HG03060 (cell line): ENCODE results near the gene OR2AG1.
"Not testable (repeated sequence)": the region's sequence is repeated elsewhere in the genome, so short reads cannot be mapped to it uniquely, and the experiment has no call there.

Source experiments
- ATAC-seq: cut with Tn5 transposase; IDR thresholded peaks from one replicate; pipeline ENCODE4 v1.9.1; 2021; ENCODE audit warnings: low read depth, moderate number of reproducible peaks; ENCODE audit not compliant: unreplicated experiment

The OR2AG1 gene

GRCh38 chr11:6780829-6781228, 2.0 kb upstream of the OR2AG1 start:
- ATAC-seq = no peak

DNA sequence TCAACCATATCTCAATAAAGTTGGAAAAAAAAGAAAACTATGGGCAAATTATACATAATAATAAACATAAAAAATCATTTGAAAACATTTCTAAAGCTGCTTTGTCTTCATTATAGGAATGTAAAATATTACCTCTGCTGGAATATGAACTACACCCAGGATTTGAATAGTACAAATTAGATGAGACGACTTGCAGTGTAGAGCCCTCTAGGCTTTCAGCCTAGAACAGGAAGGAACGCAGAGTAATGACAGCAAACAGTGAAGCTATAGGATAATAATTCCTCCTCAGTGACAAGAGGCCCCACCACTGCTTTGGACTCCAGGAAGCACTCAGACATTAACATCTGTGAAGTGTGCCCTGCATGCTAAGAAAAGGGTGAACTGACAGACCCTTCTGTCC, 7.7 kb downstream of the OR2AG1 start:
- ATAC-seq = no peak

DNA sequence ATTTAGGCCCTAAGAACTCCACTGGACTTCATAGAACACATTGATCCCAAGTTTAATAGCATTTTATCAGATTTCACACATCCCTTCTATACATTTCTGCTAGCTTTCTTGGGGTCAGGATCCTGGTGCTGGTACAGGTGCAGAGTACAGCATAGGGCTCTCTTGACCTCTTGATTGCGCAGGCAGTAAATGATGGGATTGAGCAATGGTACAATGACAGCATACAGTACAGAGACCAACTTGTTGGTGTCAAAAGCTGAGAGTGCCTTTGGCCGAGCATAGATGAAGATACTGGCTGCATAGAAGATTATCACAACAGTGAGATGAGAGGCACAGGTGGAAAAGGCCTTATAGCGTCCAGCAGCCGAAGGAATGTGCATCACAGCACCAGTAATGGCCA, 11.8 kb downstream of the OR2AG1 start:
- ATAC-seq = no peak

- no peak for ATAC-seq
Observed at GRCh38 chr11:6799402-6799801, 16.6 kb downstream of the OR2AG1 start, which contains the start of gene OR6A2. OR6A2 (minus strand) TSS chr11:6799689; CDS start chr11:6795708, 3,981 bp downstream.

- not testable (repeated sequence) for ATAC-seq
Observed at GRCh38 chr11:6801075-6801474, 18.3 kb downstream of the OR2AG1 start.

GRCh38 chr11:6812390-6813005, 29.7 kb downstream of the OR2AG1 start:
- peak; percentile 63 for ATAC-seq

- ATAC-seq = no peak
Observed at GRCh38 chr11:6813656-6814055, 30.8 kb downstream of the OR2AG1 start.

DNA sequence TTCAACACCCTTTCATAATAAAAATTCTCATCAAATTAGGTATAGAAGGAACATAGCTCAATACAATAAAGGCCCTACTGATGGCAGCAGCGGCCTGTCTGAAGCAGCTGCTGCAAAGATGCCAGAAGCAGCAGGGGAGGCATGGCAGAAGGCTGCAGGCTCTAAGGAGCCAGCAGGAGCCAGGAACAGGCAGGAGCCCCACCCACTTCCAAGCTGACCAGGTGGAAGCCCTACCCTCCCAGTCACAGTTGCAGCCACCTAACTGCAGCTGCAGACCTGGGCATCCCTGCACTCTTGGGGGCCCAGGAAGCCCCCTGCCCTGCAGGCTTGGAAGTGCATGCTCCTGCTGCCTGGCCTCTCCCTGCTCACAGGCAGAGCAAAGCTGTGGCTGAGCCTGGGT, 34.9 kb downstream of the OR2AG1 start:
- ATAC-seq = no peak

- no peak for ATAC-seq
Observed at GRCh38 chr11:6818967-6819366, 36.1 kb downstream of the OR2AG1 start.

DNA sequence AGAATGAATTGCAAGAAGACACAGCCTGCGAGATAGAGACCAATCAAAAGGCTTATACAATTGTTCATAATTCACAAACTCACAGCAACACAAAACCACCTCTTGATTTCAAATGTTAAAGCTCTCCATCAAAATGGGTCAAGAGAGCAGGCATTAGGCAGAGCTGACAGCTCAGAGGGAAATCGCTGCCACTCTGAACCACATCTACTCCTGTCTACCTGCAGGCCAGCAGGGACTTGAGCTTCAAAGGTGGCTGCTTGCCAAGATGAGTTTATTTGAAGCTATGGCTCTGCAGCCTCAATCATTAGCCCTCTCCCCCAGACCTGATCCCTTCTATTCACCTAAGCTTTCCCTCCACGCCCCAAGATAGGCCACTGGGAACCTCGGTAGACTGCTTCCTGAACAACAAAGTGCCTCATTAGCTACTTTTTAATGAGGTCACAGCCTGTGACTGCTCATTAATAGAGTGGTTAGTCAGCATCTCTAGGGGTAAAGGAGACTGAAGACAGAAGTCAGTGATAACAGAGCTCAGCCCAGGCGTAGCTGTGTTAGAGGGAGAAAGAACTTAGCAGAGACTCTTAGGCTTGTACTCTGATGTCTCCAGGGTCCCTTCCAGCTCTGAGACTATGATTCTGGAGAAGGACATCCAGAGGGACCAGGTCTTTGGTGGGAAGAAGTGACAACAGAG, 41.5 kb downstream of the OR2AG1 start:
- no peak for ATAC-seq

DNA sequence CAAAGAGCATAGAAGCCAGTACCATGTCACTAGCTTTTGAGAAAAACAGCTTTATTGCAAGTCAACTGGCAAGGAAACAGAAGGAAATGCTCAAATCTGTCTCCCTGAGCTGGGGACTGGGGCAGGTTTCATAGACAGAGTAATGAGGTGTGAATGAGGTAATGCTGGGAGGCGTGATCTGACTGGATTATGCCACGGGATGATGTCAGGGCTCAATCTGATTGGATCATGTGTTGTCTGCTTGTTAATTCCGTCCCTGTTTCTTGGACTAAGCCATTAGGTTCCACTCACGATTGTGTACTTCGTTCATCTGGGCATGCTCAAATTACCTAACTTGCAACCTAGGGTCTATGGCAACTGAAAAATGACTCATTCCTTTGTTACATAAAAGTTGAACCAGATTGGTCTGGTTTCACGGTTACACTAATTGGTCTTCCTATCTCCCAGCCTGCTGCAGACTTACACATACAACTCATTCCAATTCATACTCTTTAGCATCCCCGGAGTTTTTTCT, 42.5 kb downstream of the OR2AG1 start:
- no peak for ATAC-seq

- no peak for ATAC-seq
Observed at GRCh38 chr11:6828103-6828502, 45.3 kb downstream of the OR2AG1 start.

DNA sequence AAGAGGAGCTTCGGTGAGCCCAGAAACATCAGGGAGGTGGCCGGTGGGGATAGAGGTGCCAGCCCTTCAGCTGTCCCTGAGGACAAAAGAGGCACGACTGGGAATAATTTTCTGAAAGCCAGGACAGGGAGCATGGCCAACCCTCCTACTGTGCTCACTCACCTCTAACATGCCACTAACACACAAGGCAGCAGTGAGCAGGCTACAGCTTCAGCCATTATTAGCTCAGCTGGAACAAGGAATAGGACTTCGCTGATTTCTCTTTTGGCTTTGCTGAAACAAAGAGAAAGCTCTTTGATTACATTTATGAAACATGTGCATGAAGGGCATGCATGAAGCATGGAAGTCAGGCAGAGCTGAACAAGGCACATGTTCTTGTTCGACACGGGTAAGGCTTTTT, 50.5 kb downstream of the OR2AG1 start:
- ATAC-seq = no peak

- ATAC-seq = no peak
Observed at GRCh38 chr11:6834021-6834420, 51.2 kb downstream of the OR2AG1 start.
